A549 (cell line): Measurements from ENCODE around the gene ADA. TPM values are rescaled to one million over a fixed set of nuclear protein-coding genes. Genes with fewer than 3 reads are reported as not detected.

Source experiments
- ATAC-seq, 2 experiments: fragments of 200-7000 bp in 1 of 2; fragments of >200 bp in 1 of 2; cut with Nextera tagmentation in 1 of 2; cut with Tn5 transposase in 1 of 2; 3 replicates each; pipeline versions ENCODE4 v1.8.0 to v1.9.1; 2018 to 2020; ENCODE audit warnings: mild to moderate bottlenecking in 1 of 2, moderate library complexity in 1 of 2
- CTCF ChIA-PET: fragments of 300-600 bp; sonication (Branson Sonifier 250); formaldehyde crosslinking; extraction: SDS; loops from one replicate; lab custom pipeline; 2021; ENCODE audit warnings: antibody characterized with exemption, inconsistent platforms; lab: Yijun Ruan, JAX
- POLR2A ChIA-PET: fragments of 350-600 bp; formaldehyde crosslinking; extraction: SDS; loops from one replicate; lab custom pipeline; 2021; ENCODE audit warnings: antibody characterized with exemption, inconsistent platforms; lab: Yijun Ruan, JAX
- DNase-seq, 2 experiments: peaks; one replicate each; pipeline versions ENCODE4 v3.0.0 to v3.0.0-alpha.2; 2011 to 2016; ENCODE audit warnings: low read depth in 1 of 2, low spot score in 1 of 2
- FAIRE-seq: peaks from 2 replicates; lab custom pipeline; 2011; peaks lifted over from hg19 to GRCh38; lab: Jason Lieb, UNC
- H3K27ac ChIP-seq, 2 experiments: fragments of >200 bp; sonication (Bioruptor Twin); formaldehyde crosslinking; 3 replicates each; pipeline ENCODE4 v1.5.1; 2016 to 2017
- H3K4me1 ChIP-seq: fragments of >200 bp; sonication (Bioruptor Twin); formaldehyde crosslinking; 3 replicates; pipeline ENCODE4 v1.6.1; 2016
- H3K4me2 ChIP-seq: fragments of >200 bp; sonication (Bioruptor Twin); formaldehyde crosslinking; 3 replicates; pipeline ENCODE4 v1.6.1; 2016
- H3K4me3 ChIP-seq: fragments of >200 bp; sonication (Bioruptor Twin); formaldehyde crosslinking; 3 replicates; pipeline ENCODE4 v1.5.1; 2016
- H3K9me3 ChIP-seq: fragments of >200 bp; sonication (Bioruptor Twin); formaldehyde crosslinking; 3 replicates; pipeline ENCODE4 v1.6.1; 2016
- CHD2 ChIP-seq: fragments of 150-350 bp; IDR thresholded peaks from 2 replicates; pipeline ENCODE4 v1.6.1; 2014; ENCODE audit warnings: low read length; ENCODE audit not compliant: partially characterized antibody
- ELK1 ChIP-seq: fragments of 150-350 bp; IDR thresholded peaks from 2 replicates; pipeline ENCODE4 v1.6.1; 2014; ENCODE audit warnings: low read depth, mild to moderate bottlenecking, low read length
- FOSB ChIP-seq: fragments of 250-450 bp; sonication (Bioruptor Pico); IDR thresholded peaks from 2 replicates; pipeline ENCODE4 v1.5.0; 2020; ENCODE audit warnings: mild to moderate bottlenecking, moderate library complexity
- FOSL2 ChIP-seq, 2 experiments: fragments of 450-650 bp in 1 of 2; fragments of >200 bp in 1 of 2; sonication (Bioruptor Twin) in 1 of 2; formaldehyde crosslinking; IDR thresholded peaks; 2 replicates each; pipeline versions ENCODE4 v1.5.0 to v1.6.1; 2016 to 2020; ENCODE audit warnings: mild to moderate bottlenecking in 1 of 2, moderate library complexity in 1 of 2
- FOXS1 ChIP-seq: fragments of 250-450 bp; sonication (Bioruptor Pico); IDR thresholded peaks from 2 replicates; pipeline ENCODE4 v1.5.0; 2020; ENCODE audit warnings: mild to moderate bottlenecking, moderate library complexity
- GATA3 ChIP-seq: IDR thresholded peaks from 2 replicates; pipeline ENCODE4 v1.6.1; 2012; ENCODE audit warnings: borderline replicate concordance
- HOXB13 ChIP-seq: fragments of 250-450 bp; sonication (Bioruptor Pico); IDR thresholded peaks from 2 replicates; pipeline ENCODE4 v1.5.0; 2020; ENCODE audit warnings: low read depth, mild to moderate bottlenecking, moderate library complexity
- HOXB5 ChIP-seq: fragments of 250-450 bp; sonication (Bioruptor Pico); IDR thresholded peaks from 2 replicates; pipeline ENCODE4 v1.5.0; 2020; ENCODE audit warnings: mild to moderate bottlenecking, moderate library complexity
- JUN ChIP-seq, 2 experiments: fragments of >200 bp; sonication (Bioruptor Twin); formaldehyde crosslinking; IDR thresholded peaks; 2 replicates in 1 of 2; 3 replicates in 1 of 2; pipeline ENCODE4 v1.6.1; 2016 to 2017
- JUNB ChIP-seq: fragments of >200 bp; sonication (Bioruptor Twin); formaldehyde crosslinking; IDR thresholded peaks from 2 replicates; pipeline ENCODE4 v1.6.1; 2016
- KDM1A ChIP-seq: fragments of 200-600 bp; sonication (generic); IDR thresholded peaks from 2 replicates; pipeline ENCODE4 v1.6.1; 2016; ENCODE audit warnings: low read depth, mild to moderate bottlenecking
- MAFK ChIP-seq: fragments of 450-650 bp; IDR thresholded peaks from 2 replicates; pipeline ENCODE4 v1.6.1; 2014; ENCODE audit not compliant: partially characterized antibody
- MYC ChIP-seq: IDR thresholded peaks from 2 replicates; pipeline ENCODE4 v1.6.1; 2012; ENCODE audit warnings: mild to moderate bottlenecking, inconsistent platforms, low read length, improper control_type of control experiment, borderline replicate concordance
- NR3C1 ChIP-seq: fragments of >200 bp; sonication (Bioruptor Twin); formaldehyde crosslinking; IDR thresholded peaks from 3 replicates; pipeline ENCODE4 v1.6.1; 2017
- POLR2A ChIP-seq: IDR thresholded peaks from 2 replicates; pipeline ENCODE4 v1.6.1; 2012; ENCODE audit warnings: mild to moderate bottlenecking, low read length
- RCOR1 ChIP-seq: fragments of 150-350 bp; IDR thresholded peaks from 2 replicates; pipeline ENCODE4 v1.6.1; 2014; ENCODE audit warnings: antibody characterized with exemption, low read length, low read depth
- RFX5 ChIP-seq: fragments of 450-650 bp; IDR thresholded peaks from 2 replicates; pipeline ENCODE4 v1.7.1; 2014; ENCODE audit warnings: antibody characterized with exemption, mild to moderate bottlenecking, moderate library complexity
- SMC3 ChIP-seq: fragments of >200 bp; sonication (Bioruptor Twin); formaldehyde crosslinking; IDR thresholded peaks from 3 replicates; pipeline ENCODE4 v1.6.1; 2018; ENCODE audit warnings: inconsistent platforms
- WGBS: methylation state at CpG from one replicate; pipeline ENCODE4 v1.1.6; 2017; ENCODE audit errors: missing lambda C conversion rate; 5-methylcytosine and 5-hydroxymethylcytosine counted together
- polyA plus RNA-seq, 4 experiments: library from polyadenylated mRNA; depleted of rRNA in 3 of 4; stranded (reverse); fragments of >200 nt; fragmentation: RNase III in 1 of 4; extraction: RNeasy Plus Mini Kit Qiagen cat#74134 plus additional on column Dnase treatment in 1 of 4; gene quantifications; 2 replicates in 3 of 4; 3 replicates in 1 of 4; pipeline ENCODE4 v1.2.3, GENCODE V29; 2011 to 2017
- TF ChIP-seq, protein P1 (sequence below): fragments of 200-600 bp; sonication (generic); IDR thresholded peaks from 2 replicates; pipeline ENCODE4 v1.6.1; 2016; ENCODE audit warnings: antibody characterized with exemption, mild to moderate bottlenecking, moderate library complexity

ADA gene
- polyA plus RNA-seq, 2 of the 4 experiments (the other 2 are of a cell fraction), result 34.5 to 48.1 TPM

DNA sequence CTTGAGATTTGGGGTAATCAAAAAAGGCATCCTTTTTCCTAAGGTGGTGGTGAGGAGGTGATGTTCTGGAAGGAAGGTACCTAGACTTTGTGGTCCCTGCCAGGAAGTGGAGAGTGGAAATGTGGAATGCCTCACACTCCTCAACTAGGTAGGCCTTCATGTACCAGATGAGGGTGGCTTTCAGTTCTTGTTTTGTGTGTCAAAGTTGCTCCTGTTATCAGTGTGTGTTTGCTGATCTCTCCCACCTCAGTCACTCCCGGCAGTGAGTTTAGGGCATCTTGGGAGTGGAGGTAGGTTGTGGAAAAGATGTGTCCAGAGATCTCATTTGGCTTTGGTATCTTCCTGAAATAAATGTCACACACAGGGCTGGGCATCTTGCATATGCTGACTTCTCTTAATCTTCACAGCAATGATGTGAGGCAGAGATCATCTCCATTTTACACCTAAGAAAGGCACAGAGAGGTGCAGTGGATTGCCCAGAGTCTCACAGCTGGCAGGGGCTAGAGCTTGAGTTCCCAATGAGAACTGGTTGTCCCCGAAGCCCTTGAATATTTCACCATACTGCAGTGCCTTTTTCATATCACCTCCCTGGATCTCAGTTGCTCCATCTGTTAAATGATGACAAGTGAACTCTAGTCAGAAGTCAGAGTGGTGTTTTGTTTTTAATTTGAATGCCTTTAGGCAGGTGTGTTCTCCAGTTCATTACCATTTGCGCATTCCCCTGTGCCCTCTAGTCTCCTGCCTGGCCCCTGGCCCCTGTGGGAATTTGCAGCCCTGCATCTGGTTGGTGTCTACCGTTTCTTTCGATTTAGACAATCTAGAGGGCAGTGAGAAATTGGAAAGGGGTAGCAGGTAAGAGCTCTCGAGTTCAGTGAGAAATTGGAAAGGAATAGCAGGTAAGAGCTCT lies 66.2 kb downstream of the ADA start:
- Histone ChIP-seq H3K4me3 (no peak overlapping the region), H3K4me2 (no peak overlapping the region), H3K27ac (no peak overlapping the region), H3K4me1 (no peaks in the 10 kb centered on the region), H3K9me3 (no peaks in the 10 kb centered on the region)
- POLR2A ChIA-PET, result no interaction called here
- WGBS, result 79% methylated on average over 6 of the region's 6 CpGs
- CTCF ChIA-PET, result interaction anchor here (1.2 to 1.3 kb wide), 2 partner anchors 24 to 370 kb away, joined by 3 read pairs; no protein-coding TSS in a partner anchor
- DNase-seq (no peak), ATAC-seq (no peak), FAIRE-seq (no peak)
- TF ChIP-seq RFX5 (no peak), GATA3 (no peak), NR3C1 (no peak), ELK1 (no peak), CHD2 (no peak), KDM1A (no peak), SMC3 (no peak), JUN (IDR thresholded peaks at IDR 0.05) (no peak), HOXB5 (CRISPR knock-in tag) (no peak), FOSL2 (IDR thresholded peaks at IDR 0.05) (no peak), FOSL2 (CRISPR knock-in tag; IDR thresholded peaks at IDR 0.05) (no peak), JUNB (no peak), MAFK (no peak), HOXB13 (CRISPR knock-in tag) (no peak)

GRCh38 chr20:44584162-44584561 lies 67.3 kb downstream of the ADA start:
- CTCF ChIA-PET, result no interaction called here
- 87% methylated on average over 4 of the region's 4 CpGs for WGBS
- ATAC-seq (peak; percentile 39 to 44; a peak in 1 of 6 replicates), DNase-seq (no peak), FAIRE-seq (no peak)
- TF ChIP-seq FOXS1, result no peak
- TF ChIP-seq POLR2A, result no peak
- TF ChIP-seq MYC, result no peak
- no peak for TF ChIP-seq RCOR1
- TF ChIP-seq FOSL2 (IDR thresholded peaks at IDR 0.05), result no peak
- TF ChIP-seq FOSL2 (CRISPR knock-in tag; IDR thresholded peaks at IDR 0.05), result no peak
- no peak for TF ChIP-seq FOSB (CRISPR knock-in tag)
- TF ChIP-seq GATA3, result no peak
- TF ChIP-seq, protein P1, sequence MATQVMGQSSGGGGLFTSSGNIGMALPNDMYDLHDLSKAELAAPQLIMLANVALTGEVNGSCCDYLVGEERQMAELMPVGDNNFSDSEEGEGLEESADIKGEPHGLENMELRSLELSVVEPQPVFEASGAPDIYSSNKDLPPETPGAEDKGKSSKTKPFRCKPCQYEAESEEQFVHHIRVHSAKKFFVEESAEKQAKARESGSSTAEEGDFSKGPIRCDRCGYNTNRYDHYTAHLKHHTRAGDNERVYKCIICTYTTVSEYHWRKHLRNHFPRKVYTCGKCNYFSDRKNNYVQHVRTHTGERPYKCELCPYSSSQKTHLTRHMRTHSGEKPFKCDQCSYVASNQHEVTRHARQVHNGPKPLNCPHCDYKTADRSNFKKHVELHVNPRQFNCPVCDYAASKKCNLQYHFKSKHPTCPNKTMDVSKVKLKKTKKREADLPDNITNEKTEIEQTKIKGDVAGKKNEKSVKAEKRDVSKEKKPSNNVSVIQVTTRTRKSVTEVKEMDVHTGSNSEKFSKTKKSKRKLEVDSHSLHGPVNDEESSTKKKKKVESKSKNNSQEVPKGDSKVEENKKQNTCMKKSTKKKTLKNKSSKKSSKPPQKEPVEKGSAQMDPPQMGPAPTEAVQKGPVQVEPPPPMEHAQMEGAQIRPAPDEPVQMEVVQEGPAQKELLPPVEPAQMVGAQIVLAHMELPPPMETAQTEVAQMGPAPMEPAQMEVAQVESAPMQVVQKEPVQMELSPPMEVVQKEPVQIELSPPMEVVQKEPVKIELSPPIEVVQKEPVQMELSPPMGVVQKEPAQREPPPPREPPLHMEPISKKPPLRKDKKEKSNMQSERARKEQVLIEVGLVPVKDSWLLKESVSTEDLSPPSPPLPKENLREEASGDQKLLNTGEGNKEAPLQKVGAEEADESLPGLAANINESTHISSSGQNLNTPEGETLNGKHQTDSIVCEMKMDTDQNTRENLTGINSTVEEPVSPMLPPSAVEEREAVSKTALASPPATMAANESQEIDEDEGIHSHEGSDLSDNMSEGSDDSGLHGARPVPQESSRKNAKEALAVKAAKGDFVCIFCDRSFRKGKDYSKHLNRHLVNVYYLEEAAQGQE, result no peak
- POLR2A ChIA-PET, result no interaction called here
- H3K4me1 ChIP-seq, result no peaks in the 10 kb centered on the region
- no peak overlapping the region for H3K4me3 ChIP-seq
- no peak overlapping the region for H3K27ac ChIP-seq
- no peak overlapping the region for H3K4me2 ChIP-seq
- no peaks in the 10 kb centered on the region for H3K9me3 ChIP-seq
